ENCODE data around the gene FNDC3B.

Gene FNDC3B

DNA sequence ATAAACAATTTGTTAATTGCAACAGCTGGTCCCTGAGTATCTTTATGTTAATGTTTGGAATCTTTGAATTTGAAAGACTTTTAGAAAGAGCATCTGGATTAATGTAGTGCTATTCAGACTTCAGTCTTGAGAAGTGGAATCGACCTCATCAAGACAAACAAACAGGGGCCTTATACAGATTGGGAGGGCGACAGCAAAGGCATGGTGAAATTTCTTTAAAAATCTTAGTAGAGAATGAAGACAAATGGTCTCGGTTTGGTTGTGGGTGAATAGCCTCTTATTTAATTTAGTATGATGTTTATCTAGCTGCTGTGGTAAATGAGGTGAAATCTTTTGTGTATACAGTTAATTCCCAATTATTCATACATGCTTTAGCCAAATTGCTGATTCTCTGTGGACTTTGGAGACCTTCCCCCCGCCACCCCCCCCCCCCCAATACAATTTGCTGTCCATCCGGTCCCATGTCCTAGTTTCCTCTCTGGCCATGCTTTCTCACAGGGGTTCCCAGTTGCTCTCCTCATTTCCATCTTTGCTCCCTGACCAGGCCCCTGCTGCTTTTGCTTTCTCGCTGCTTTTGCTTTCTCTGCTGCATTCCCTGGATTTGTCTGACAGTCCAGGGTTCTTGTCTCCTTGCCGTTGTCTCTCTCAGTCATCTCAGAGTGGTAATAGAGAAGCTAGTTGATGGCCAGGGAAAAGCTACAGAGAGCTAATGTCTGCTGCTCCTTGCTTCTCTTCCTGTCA lies 135.3 kb downstream of the FNDC3B start:
- DNase-seq = no peak

GRCh38 chr3:172175254-172175599 lies 135.8 kb downstream of the FNDC3B start:
- DNase-seq = no peak

DNA sequence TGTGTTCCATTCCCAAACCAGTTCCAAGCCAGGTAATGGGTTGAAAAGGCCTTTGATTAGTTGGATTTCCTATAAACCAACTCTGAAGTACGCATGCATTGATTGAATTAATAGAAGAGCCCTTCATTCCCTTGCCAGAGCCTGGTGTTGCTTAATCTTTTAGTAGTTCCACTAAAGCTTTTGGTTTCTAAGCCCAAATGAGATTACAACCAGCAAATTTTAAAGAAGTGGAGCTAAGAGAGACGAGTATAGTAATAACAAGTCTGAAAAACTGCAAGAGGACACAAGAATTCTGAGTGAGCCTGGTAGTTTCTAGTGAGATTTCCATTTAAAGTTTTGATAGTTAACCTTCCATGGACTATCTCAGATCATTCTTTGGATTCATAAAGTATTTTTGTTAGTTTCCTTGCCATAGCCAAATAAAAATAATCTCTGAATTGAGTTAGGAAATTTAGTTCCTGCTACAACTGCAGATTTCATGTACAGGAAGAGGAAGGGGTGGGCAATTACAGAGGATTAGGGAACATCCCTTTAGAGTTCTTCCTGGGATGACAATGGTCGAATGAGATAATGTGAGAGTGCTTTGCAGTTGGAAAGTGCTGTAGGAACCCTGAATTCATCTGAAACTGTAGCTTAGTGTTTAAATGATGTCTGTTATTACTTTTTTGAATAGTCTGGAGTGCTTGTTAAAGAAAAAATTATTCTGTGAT lies 136.8 kb downstream of the FNDC3B start:
- DNase-seq = peak; percentile 81

DNA sequence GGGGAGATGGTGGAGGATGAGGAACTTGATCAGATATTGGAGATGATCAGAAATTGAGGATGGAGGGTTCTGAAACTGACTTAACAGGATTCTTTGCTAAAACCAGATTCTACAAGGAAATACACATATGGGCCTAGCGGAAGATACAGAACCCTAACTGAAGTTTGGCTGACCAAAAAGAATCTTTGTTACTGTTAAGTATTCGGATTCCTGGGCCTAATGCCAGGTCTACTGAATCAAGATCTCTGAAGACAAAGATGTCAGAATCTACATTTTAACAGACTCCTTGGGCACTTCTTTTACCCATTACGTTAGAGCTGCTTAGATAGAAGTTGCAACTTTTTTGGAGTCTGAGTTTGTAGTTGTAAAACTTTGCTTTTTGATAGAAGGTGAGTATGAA lies 137.7 kb downstream of the FNDC3B start:
- DNase-seq = no peak

- DNase-seq = no peak
Measured at GRCh38 chr3:172177803-172178316, 138.5 kb downstream of the FNDC3B start.

DNA sequence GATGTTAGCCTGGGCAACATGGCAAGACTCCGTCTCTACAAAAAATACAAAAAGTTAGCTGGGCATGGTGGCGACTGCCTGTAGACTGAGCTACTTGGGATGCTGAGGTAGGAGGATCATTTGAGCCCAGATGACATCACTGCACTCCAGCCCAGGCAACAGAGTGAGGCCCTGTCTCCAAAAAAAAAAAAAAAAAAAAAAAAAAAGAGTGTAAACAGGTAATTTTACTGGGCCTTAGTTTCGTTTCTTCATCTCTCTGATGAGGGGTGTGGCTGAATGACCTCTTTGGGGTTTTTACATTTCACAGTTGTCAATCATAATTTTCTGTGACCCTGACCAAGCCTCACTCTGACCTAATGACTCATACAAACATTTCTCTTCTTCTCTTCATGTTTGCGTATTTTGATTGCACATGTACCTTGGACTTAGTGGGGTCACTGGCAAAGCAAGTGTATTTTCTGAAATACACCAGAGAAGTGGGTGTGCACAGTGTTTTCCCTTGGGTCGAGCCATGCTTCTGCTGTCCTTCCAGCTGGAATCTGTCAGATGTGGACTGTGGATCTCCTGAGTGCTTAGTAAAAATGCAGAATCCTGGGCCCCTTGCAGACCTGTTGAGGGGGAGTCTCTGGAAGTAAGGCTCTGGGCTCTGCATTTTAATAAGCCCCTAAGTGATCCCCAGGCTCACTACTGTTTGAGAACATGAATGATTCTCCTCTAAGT lies 140.5 kb downstream of the FNDC3B start:
- peak; percentile 82 for DNase-seq

DNA sequence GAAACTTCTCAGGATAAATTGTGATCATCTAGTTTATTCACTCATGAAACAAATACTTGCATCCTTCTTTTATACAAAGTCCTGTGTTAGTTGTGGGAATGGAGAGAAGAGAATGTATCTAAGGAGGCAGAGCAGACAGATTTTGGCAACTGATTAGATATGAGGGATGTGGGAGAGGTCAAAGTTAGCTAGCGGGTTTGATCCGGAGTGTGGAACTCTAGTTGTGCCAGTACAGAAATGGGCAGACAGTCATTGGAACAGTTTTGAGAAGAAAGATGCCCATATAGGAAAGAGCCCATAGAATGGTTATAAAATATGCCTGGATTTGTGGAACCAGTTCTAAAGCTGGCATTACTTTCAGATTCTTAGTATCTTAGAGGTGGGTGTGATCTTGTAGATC lies 141.1 kb downstream of the FNDC3B start:
- no peak for DNase-seq

DNA sequence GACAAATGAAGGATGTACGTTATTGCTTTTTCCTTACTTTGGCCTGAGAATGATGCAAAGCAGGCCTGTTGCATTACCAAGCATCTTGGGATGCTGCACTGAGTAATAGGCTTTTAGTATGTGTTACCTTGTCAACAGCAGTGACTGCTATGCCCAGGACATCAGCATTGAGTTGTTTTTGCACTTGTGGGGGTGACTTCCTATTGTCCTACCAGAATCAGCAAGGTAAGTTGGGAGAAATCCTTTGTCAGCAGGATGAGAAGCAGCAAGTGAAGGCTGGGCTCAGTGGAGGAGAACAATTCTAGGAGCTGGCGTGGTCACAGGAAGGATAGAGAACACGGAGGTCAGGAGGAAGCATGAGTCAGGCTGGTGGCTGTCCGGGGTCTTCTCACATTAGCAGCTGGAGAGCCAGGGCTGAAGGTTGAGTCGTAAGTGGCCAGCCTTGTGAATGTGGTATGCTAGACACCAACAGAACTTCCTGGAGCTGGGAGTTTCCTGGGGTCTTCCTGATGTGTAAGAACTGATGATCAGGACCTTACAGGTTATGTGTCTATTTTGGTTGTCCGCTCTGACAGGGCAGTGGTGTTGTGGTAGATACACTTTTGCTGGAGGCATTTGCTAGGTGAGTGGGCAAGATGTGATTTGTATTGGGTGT lies 142.7 kb downstream of the FNDC3B start:
- peak; percentile 43 for DNase-seq

GRCh38 chr3:172182797-172183196 lies 143.4 kb downstream of the FNDC3B start:
- DNase-seq = no peak

DNA sequence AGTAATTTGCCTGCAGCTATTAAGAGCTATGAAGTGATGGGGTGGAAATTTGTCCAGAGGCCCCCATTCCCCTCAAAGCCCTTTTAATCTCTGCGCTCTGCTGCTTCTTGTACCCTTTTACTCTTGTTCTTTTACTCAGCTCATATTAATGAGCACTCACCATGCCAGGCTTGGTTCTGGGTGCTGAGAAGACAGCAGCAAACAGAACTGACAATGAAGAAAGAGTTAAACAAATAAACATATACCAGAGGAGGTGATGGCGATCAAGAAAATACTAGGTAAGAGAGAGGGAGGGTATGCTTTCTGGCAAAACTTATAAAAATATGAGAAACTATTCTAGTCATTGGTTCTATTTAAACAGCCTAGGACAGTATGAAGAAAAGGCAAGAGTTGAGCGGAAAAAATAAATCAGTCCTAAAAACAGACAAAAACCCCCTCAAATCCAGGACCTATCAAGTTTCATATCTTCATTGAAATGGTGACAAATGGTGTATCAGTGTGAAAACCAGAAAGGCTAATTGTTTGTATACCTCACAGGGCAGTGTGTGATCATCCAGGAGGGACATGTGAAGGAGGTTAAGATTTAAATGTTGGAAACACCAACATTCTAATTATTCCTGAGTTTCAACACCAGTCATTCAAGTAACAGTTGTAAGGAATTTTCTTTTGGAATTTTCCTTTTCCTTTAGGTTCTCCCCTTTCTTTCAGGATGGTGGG lies 144.9 kb downstream of the FNDC3B start:
- no peak for DNase-seq

GRCh38 chr3:172185907-172186306 lies 146.5 kb downstream of the FNDC3B start:
- peak; percentile 88 for DNase-seq

DNA sequence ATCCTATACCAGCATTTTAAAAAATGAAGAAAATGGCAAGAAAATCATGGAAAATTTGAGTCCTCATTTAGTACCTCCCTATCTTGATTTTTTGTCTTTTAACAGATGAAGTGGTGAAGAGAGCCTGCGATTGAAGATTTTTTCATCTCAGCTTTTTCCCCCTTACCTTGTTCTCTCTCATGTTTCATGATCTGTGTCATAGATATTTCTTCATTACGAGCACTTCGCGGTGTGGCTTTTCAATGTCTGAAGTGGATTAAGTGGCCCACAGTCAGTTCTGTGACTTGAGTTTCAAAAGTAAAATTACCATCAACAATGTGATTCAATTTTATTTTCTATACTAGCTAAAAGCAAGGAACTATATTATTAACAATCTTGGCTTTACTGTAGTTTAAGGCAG lies 147.2 kb downstream of the FNDC3B start:
- DNase-seq = no peak

DNA sequence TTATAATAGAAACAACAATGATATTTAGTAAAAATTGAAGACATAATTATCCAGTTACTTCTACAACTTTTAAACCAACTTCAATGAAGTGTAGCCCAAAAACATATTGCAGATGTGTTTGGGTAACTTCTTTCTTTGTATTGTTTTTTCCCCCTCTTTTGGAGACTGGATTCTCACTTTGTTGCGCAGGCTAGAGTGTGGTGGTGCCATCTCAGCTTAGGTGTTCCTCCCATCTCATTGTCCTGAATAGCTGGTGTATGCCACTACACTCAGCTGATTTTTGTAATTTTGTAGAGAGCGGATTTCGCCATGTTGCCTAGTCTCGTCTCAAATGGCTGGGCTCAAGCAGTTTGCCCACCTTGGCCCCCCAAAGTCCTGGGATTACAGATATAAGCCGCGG lies 148.1 kb downstream of the FNDC3B start:
- no peak for DNase-seq

- no peak for DNase-seq
Measured at GRCh38 chr3:172188511-172188910, 149.1 kb downstream of the FNDC3B start.

DNA sequence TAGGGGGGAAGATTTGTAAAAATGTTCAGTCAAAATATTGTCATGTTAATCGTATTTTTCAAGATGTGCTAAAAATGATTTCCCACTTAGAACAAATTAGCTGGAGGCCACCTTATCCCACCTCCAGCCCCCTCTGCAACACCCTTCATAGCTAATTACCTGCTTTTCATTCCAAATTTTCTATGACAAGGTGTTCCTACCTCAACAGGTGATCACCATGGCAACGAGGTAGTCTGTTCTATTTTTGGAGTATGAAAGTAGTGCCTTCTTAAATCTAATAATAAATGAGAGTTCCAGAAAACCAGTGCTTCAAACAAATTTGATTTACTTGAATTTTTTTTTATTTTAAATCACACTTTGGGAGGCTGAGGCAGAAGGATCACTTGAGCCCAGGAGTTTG lies 149.8 kb downstream of the FNDC3B start:
- no peak for DNase-seq

- peak; percentile 27 for DNase-seq
Measured at GRCh38 chr3:172189987-172190603, 150.7 kb downstream of the FNDC3B start.

GRCh38 chr3:172190980-172191379 lies 151.6 kb downstream of the FNDC3B start:
- no peak for DNase-seq

- no peak for DNase-seq
Measured at GRCh38 chr3:172191629-172192028, 152.3 kb downstream of the FNDC3B start.

DNA sequence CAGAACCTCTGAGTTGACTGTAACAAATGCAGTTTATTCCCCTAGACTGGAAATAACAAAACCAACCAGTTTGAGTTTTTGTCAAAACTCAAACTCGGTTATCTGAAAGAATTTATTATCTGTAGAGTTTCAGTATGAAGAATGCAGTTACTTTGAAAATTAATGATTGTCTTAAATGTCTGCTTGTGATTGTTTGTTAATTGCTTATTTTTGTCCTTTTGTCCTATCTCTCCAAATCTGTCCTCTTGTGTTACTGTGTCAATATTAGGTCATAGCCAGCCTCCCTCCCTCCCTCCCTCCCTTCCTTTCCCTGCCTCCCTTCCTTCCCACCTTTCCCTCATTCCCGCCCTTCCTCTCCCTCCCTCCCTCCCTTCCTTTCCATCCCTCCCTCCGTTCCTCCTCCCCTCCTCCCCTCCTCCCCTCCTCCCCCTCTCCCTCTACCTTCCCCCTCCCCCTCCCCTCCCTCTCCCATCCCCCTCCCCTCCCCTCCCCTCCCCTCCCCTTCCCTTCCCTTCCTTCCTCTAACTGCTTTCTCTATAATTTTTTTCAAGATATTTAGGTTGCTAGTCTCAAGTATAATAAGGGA lies 153.5 kb downstream of the FNDC3B start:
- no peak for DNase-seq

- no peak for DNase-seq
Measured at GRCh38 chr3:172193436-172193835, 154.1 kb downstream of the FNDC3B start.

DNA sequence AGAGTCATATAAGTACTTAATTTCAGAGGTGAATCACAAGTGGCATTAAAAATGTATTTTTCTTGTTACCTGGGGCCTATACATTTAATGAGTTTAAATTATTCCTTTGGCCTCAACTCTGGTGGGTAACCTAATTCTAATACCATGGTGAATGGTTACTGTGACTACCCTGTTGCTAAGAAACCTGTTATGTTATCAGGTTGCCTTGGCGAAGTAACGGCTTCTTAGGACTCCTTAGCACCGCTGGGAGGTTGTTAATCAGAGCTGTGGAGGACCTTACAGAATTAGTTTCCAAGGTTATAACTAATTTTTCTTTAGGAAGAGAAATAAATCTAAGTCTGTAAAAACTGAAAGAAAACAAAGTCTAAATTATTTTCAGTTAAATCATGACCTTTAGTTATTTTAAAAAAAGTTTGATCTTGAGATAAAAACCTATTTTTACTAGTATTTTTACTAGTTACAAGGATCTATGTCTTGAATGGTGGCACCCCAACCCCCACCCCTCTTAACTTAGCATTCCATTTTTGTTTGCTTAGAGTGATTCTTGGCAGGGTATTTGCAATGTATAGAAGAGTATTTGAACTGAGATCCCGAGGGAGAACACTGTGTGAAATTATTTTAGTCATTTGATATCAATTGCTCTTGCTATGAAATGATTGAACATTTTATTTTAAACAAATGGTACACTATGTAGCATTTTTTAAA lies 155.5 kb downstream of the FNDC3B start:
- DNase-seq = no peak

Measured in inflammatory macrophage treated with lipopolysaccharide for 4 hours (primary cell).